ENCODE results near the gene EPHB3.

The EPHB3 gene

DNA sequence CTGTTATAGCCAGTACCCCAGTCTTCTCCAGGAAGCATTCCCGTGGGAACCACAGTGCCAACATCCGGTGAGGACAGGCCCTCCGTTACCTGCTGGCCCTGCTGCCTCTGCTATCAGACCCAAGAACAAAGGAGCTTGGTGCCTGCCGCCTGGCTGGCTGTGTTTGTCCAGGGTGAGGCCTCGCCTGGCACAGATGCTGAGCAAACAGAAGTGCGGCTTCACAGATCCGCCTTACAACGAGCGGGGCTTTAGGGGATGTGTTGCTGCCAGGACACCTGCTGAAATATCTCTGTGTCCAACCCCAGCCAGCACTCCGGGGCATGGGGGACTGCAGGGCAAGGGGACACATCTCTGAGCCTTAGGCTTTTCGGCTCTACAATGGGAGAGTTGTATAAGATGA, 2.2 kb upstream of the EPHB3 start:
- no peak for TF ChIP-seq Cebpa-rat (IDR thresholded peaks at IDR 0.05)
- H4K20me1 ChIP-seq = peaks cover 0 to 27% (median 23%) of the 10 kb centered on the region in 11 experiments; a peak in 15 of 22 replicates
- H3K27me3 ChIP-seq = peaks cover 28 to 40% (median 29%) of the 10 kb centered on the region in 11 experiments
- H3K4me2 ChIP-seq = no peak overlapping the region
- no peak overlapping the region for H3K27ac ChIP-seq
- H3K4me1 ChIP-seq = peaks cover 13 to 35% (median 18%) of the 10 kb centered on the region in 10 experiments
- H3K9me3 ChIP-seq (replicated peaks in 1 of 11) = no peaks in the 10 kb centered on the region
- H3K9ac ChIP-seq = no peak overlapping the region
- no peak overlapping the region for H3K4me3 ChIP-seq
- no peaks in the 10 kb centered on the region for H3K36me3 ChIP-seq

DNA sequence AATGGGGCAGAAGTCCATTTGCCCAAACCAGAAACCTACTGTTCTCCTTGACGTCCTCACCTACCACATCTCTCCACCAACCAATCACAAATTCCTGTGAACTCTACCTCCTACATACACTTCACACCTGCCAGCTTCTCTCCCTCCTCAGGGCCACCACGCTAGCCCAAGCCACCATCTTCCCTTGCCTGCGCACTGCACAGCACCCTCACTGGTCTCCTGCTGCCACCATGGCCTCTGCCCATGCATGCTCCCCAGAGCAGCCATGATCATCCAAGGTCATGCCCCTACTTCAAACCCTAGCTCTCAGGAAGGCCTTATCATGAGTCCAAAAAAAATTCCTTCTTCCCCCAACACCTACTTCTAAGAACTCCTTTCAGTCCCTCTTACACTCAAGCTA, 1.1 kb upstream of the EPHB3 start:
- H4K20me1 ChIP-seq = peaks cover 0 to 39% (median 35%) of the 10 kb centered on the region in 11 experiments; a peak in 16 of 22 replicates
- H3K4me1 ChIP-seq = peaks cover 13 to 35% (median 18%) of the 10 kb centered on the region in 10 experiments
- peak overlapping the region in 8 of 11 experiments; percentile 18 to 59 (median 36); a peak in 8 of 22 replicates for H3K9ac ChIP-seq
- peaks cover 40 to 51% (median 41%) of the 10 kb centered on the region in 11 experiments for H3K27me3 ChIP-seq
- TF ChIP-seq Cebpa-rat (IDR thresholded peaks at IDR 0.05) = no peak
- no peaks in the 10 kb centered on the region for H3K9me3 ChIP-seq (replicated peaks in 1 of 11)
- peak overlapping the region; percentile 63 to 99 (median 95) for H3K4me2 ChIP-seq
- peak overlapping the region in 4 of 10 experiments; percentile 30 to 64 (median 48); a peak in 6 of 20 replicates for H3K4me3 ChIP-seq
- H3K27ac ChIP-seq = no peak overlapping the region
- no peaks in the 10 kb centered on the region for H3K36me3 ChIP-seq

DNA sequence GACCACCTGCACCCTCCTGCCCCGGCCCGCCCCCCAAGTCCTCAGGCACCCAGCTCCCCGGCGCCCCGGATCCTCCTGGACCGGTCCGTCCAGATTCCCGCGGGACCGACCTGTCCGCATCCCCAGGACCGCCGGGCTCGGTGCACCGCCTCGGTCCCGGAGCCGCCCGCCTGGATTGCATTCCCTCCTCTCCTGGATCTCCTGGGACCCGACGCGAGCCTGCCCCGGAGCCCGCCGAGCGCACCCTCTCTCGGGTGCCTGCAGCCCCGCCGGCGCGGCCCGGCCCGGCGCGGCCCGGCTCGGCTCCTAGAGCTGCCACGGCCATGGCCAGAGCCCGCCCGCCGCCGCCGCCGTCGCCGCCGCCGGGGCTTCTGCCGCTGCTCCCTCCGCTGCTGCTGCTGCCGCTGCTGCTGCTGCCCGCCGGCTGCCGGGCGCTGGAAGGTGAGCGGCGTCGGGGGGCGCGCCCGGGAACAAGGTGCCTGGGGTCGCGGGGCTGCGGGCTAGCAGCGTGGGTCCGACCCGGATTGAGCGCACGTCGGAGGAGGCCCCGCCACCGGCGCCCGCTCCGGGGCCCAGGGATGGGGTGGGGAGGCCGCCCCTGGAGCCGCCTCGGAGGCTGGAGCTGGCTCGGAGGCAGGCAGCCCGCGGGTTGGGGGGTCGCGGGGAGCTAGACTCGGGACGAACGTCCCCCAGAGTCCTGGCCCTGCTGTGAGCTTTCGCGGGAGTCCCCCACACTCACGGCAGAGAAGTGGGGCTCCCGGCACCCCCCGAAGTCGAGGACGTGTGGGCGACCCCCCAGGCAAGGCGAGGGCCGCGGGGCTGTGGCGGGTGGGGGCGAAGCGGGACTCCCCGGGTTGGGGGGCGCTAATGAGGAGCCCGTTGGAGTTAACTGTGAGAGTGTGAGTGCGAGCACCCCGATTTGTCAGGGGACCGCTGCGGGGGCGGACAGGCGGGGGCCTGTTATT, 610 bp downstream of the EPHB3 start:
- Histone ChIP-seq H3K36me3 (no peaks in the 10 kb centered on the region), H3K9me3 (replicated peaks in 1 of 11) (no peaks in the 10 kb centered on the region), H3K9ac (peak overlapping the region; percentile 58 to 79 (median 68); a peak in 21 of 22 replicates), H3K4me2 (peak overlapping the region; percentile 94 to 99 (median 98)), H3K4me3 (peak overlapping the region; percentile 56 to 86 (median 68)), H3K27ac (peak overlapping the region in 3 of 11 experiments; percentile 17 to 49 (median 48); a peak in 4 of 22 replicates), H4K20me1 (peaks cover 0 to 55% (median 38%) of the 10 kb centered on the region in 11 experiments; a peak in 16 of 22 replicates), H3K4me1 (peaks cover 13 to 43% (median 21%) of the 10 kb centered on the region in 10 experiments), H3K27me3 (peaks cover 50 to 65% (median 57%) of the 10 kb centered on the region in 11 experiments)
- TF ChIP-seq Cebpa-rat (IDR thresholded peaks at IDR 0.05) = no peak

DNA sequence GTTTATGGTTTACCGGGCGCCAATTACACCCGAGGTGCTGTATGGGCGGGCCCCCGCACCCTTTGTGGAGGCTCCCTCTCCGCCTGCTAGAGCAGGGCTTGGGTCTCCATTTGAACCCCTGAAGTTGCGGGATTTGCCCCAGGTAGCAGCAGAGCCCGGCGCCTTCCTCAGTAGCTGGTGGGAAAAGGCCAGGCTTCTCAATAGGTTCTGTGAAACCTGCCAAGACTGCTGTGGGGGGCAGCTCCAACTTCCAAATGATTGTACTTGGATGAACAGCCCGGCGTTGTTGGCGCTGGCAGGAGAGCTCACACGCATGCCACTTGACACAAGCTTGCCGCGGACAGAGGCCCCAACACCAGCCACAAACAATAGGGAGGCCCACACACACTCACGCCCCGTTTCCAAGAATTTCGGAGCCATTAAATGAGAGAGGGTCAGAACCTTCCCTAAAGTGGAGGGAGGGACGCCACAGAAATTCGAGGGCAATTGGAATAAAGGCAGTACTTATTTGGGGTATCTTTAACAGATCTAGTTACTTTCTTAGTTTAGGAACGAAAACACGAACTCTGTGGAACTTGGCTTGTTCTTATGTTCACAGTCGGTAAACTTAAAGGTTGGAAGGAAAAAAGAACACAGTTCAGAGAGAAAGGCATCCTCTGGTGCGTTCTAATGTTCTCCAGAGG, 1.4 kb downstream of the EPHB3 start:
- Histone ChIP-seq H3K4me1 (peaks cover 13 to 51% (median 26%) of the 10 kb centered on the region in 10 experiments), H3K27me3 (peaks cover 56 to 74% (median 66%) of the 10 kb centered on the region in 11 experiments), H3K9ac (peak overlapping the region in 3 of 11 experiments; percentile 66 to 79 (median 69); a peak in 4 of 22 replicates), H3K4me3 (peak overlapping the region in 9 of 10 experiments; percentile 59 to 86 (median 69); a peak in 13 of 20 replicates), H3K9me3 (replicated peaks in 1 of 11) (no peaks in the 10 kb centered on the region), H3K36me3 (no peaks in the 10 kb centered on the region), H3K4me2 (peak overlapping the region in 10 of 11 experiments; percentile 94 to 99 (median 98); a peak in 19 of 22 replicates), H3K27ac (no peak overlapping the region), H4K20me1 (peaks cover 0 to 64% (median 38%) of the 10 kb centered on the region in 11 experiments; a peak in 16 of 22 replicates)
- TF ChIP-seq Cebpa-rat (IDR thresholded peaks at IDR 0.05) = no peak

DNA sequence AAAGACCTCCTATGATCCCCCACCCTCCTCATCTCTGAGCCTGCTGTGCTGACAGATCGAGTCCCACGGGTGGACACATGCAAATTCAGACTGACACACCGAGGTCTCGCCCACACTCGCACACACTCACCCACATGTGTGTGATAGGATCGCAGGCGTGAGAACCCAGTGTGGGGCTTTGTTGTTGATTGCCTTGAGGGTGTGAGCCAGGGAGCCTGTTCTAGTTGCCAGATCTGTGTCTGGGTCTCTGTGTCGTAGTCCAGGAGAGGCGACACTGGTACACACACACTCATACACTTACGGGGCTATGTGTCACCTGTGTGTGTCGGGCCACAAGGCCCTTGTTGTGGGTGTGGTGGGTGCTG, 2.0 kb downstream of the EPHB3 start:
- Histone ChIP-seq H3K4me1 (peaks cover 18 to 57% (median 32%) of the 10 kb centered on the region in 10 experiments), H4K20me1 (peaks cover 0 to 69% (median 38%) of the 10 kb centered on the region in 11 experiments; a peak in 16 of 22 replicates)

DNA sequence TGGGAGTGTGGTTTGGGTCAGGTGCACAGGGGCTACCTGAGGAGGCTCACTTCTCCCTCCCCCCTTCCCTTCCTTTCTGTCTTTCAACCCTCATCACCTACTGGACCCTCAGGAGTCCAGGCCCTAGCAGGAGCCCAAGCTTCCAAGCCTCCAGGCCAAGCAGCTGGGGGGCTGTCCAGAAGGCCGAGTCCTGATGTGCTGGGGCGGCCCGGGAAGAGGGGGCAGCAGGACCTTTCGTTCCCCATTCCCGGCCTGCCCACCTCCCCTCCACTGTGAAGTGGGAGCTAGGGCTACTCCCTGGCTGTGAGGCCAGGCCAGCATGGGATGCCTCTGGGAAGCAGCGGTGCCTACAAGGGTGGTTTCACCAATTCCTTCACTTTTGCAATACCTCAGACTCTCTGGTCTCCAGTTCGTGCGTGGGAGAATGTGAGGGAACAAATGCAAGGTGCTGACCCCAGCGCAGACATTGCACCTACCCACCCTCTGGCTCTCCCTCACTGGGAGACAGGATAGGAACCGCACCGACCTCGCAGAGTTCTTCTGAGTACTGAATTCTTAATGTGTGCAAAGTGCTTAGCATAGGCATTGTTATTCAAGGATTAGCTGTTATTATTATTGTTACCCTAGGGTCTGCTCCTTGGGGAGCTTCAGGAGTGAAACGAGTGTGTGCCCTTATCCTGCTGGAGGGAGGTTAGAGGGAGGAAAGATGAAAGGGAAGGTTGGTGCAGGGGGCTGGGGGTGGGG, 2.5 kb downstream of the EPHB3 start:
- Histone ChIP-seq H3K4me2 (peak overlapping the region in 3 of 11 experiments; percentile 96 to 98 (median 97); a peak in 6 of 22 replicates), H3K27me3 (peaks cover 65 to 85% (median 77%) of the 10 kb centered on the region in 11 experiments), H3K36me3 (no peaks in the 10 kb centered on the region), H3K4me1 (peaks cover 20 to 61% (median 34%) of the 10 kb centered on the region in 10 experiments), H3K4me3 (peak overlapping the region in 1 of 10 experiments; percentile 12; a peak in 1 of 20 replicates), H3K9ac (no peak overlapping the region), H4K20me1 (peaks cover 0 to 71% (median 39%) of the 10 kb centered on the region in 11 experiments; a peak in 16 of 22 replicates), H3K27ac (no peak overlapping the region), H3K9me3 (replicated peaks in 1 of 11) (no peaks in the 10 kb centered on the region)
- no peak for TF ChIP-seq Cebpa-rat (IDR thresholded peaks at IDR 0.05)

More for the DNA sequence above, 2.0 kb downstream of the EPHB3 start:
- Histone ChIP-seq H3K9ac (no peak overlapping the region), H3K27ac (no peak overlapping the region), H3K4me3 (peak overlapping the region in 2 of 10 experiments; percentile 77 to 86; a peak in 2 of 20 replicates), H3K9me3 (replicated peaks in 1 of 11) (no peaks in the 10 kb centered on the region), H3K36me3 (no peaks in the 10 kb centered on the region), H3K4me2 (peak overlapping the region in 4 of 11 experiments; percentile 94 to 98 (median 96); a peak in 7 of 22 replicates), H3K27me3 (peaks cover 61 to 79% (median 71%) of the 10 kb centered on the region in 11 experiments)
- TF ChIP-seq Cebpa-rat (IDR thresholded peaks at IDR 0.05) = no peak

DNA sequence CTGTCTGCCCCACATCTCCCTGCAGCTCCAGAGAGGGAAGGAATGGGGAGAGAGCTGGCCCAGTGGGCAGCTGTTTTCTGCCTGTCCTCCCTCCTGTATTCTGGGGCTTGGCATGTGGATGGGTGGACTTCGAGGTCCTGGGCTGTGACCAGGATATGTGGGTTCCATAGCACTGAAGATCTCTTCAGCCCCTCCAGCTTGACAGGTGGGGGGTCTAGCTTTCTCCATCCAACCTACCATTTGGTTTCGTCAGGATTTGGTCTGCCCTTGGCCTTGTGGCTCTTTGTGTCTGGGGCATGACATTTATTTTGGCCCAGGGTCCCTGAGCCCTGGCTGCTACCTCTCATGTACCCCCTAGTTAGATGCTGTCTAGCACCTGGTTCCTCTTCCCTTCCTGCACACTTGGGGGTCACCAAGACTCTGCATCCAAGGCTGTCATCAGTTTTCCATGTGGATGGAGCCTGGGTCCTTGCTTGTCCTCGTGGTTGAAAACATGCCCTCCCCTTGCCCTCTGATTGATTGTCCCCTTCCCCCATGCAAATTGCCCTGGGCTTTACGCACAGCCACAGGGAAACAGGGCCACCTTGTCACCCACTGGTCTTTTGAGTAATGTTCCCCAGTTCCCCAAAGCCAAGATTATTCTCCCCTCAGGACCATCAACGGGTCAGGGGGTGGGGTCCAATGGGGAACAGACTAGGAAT, 3.2 kb downstream of the EPHB3 start:
- Histone ChIP-seq H3K4me2 (no peak overlapping the region; a peak in 1 of 22 replicates), H3K9me3 (replicated peaks in 1 of 11) (no peaks in the 10 kb centered on the region), H3K4me1 (peaks cover 26 to 68% (median 41%) of the 10 kb centered on the region in 10 experiments), H3K36me3 (no peaks in the 10 kb centered on the region), H3K27me3 (peaks cover 72 to 92% (median 84%) of the 10 kb centered on the region in 11 experiments), H3K27ac (no peak overlapping the region), H3K4me3 (no peak overlapping the region), H4K20me1 (peaks cover 0 to 78% (median 46%) of the 10 kb centered on the region in 11 experiments; a peak in 16 of 22 replicates), H3K9ac (no peak overlapping the region)
- no peak for TF ChIP-seq Cebpa-rat (IDR thresholded peaks at IDR 0.05)

Measured in BLaER1 treated with 17β-estradiol and CSF1 and Interleukin-3, amounts not matched to agents 10 nM and 100 nM (cell line).